GM12878 (cell line): ENCODE measurements around the gene RAB13. TPM values are rescaled to one million over a fixed set of nuclear protein-coding genes. Genes with fewer than 3 reads are reported as not detected.
A peak's percentile ranks its signal among the peaks of the same experiment; 100 is the strongest.

Source experiments
- CREM ChIP-seq: IDR thresholded peaks from 2 replicates; pipeline ENCODE4 v1.6.1; 2014; ENCODE audit warnings: antibody characterized with exemption, low read depth
- EP300 ChIP-seq, 2 experiments: fragments of 150-350 bp in 1 of 2; IDR thresholded peaks; 2 replicates each; pipeline ENCODE4 v1.6.1; 2011 to 2012; ENCODE audit warnings: low read depth in 2 of 2, low read length in 2 of 2, borderline replicate concordance in 1 of 2, improper control_type of control experiment in 1 of 2, inconsistent platforms in 1 of 2; ENCODE audit not compliant: control insufficient read depth in 1 of 2
- FOS ChIP-seq: IDR thresholded peaks from 3 replicates; pipeline ENCODE4 v1.6.1; 2011; ENCODE audit warnings: borderline replicate concordance; ENCODE audit not compliant: insufficient read length; ENCODE audit errors: extremely low read depth
- FOXK2 ChIP-seq: fragments of 450-650 bp; IDR thresholded peaks from 2 replicates; pipeline ENCODE4 v1.6.1; 2017; ENCODE audit warnings: mild to moderate bottlenecking, moderate library complexity
- KDM1A ChIP-seq: fragments of 200-600 bp; sonication (generic); IDR thresholded peaks from 2 replicates; pipeline ENCODE4 v1.6.1; 2016; ENCODE audit warnings: borderline replicate concordance
- LARP7 ChIP-seq: fragments of 450-650 bp; IDR thresholded peaks from 2 replicates; pipeline ENCODE4 v1.6.1; 2017; ENCODE audit warnings: mild to moderate bottlenecking
- MEF2B ChIP-seq: fragments of 450-650 bp; IDR thresholded peaks from 2 replicates; pipeline ENCODE4 v1.6.1; 2018; ENCODE audit warnings: mild to moderate bottlenecking, moderate library complexity; ENCODE audit not compliant: partially characterized antibody, poor library complexity, severe bottlenecking
- NR2C2 ChIP-seq: IDR thresholded peaks from 2 replicates; pipeline ENCODE4 v1.6.1; 2011; ENCODE audit warnings: borderline replicate concordance, low read depth; ENCODE audit not compliant: control insufficient read depth, insufficient read length
- POLR2A ChIP-seq: IDR thresholded peaks from 2 replicates; pipeline ENCODE4 v1.6.1; 2011; ENCODE audit warnings: low read depth, mild to moderate bottlenecking, low read length
- POLR2AphosphoS2 ChIP-seq: IDR thresholded peaks from 2 replicates; pipeline ENCODE4 v1.6.1; 2011; ENCODE audit warnings: low read depth, mild to moderate bottlenecking, low read length, improper control_type of control experiment, moderate library complexity
- POLR2AphosphoS5 ChIP-seq: IDR thresholded peaks from 2 replicates; pipeline ENCODE4 v1.6.1; 2011; ENCODE audit warnings: mild to moderate bottlenecking, low read length, inconsistent platforms
- RAD21 ChIP-seq: IDR thresholded peaks from 2 replicates; pipeline ENCODE4 v1.6.1; 2011; ENCODE audit warnings: mild to moderate bottlenecking, low read depth, low read length, moderate library complexity; ENCODE audit not compliant: insufficient read depth
- SIN3A ChIP-seq: IDR thresholded peaks from 2 replicates; pipeline ENCODE4 v1.6.1; 2012; ENCODE audit warnings: low read depth, low read length, improper control_type of control experiment
- TAF1 ChIP-seq: IDR thresholded peaks from 2 replicates; pipeline ENCODE4 v1.6.1; 2011; ENCODE audit warnings: mild to moderate bottlenecking, low read depth, low read length, borderline replicate concordance
- ZBTB40 ChIP-seq: fragments of 450-650 bp; IDR thresholded peaks from 2 replicates; pipeline ENCODE4 v1.6.1; 2016; ENCODE audit warnings: mild to moderate bottlenecking, moderate library complexity, borderline replicate concordance
- polyA plus RNA-seq, 11 experiments: library from polyadenylated mRNA; depleted of rRNA in 4 of 11; unstranded in 6 of 11; stranded (reverse) in 5 of 11; fragments of >200 nt; fragmentation: Nextera tagmentation in 4 of 11; fragmentation: Illumina TruSeq in 1 of 11; extraction: Ambion mirVana in 4 of 11; extraction: Trizol in 1 of 11; gene quantifications; 1 replicate in 1 of 11; 2 replicates in 10 of 11; pipeline versions ENCODE4 v1.2.1 to v1.2.3, GENCODE V29; 2011 to 2016; ENCODE audit warnings: inconsistent platforms in 2 of 11, missing spikeins in 2 of 11, low read depth in 1 of 11
- total RNA-seq, 4 experiments: library from RNA; depleted of rRNA in 3 of 4; stranded (reverse); fragments of >200 nt in 3 of 4; fragmentation: Illumina TruSeq in 1 of 4; extraction: Trizol in 1 of 4; gene quantifications; 2 replicates each; pipeline versions ENCODE4 v1.2.1 to v1.2.3, GENCODE V29; 2013 to 2021
- TF ChIP-seq, protein P1 (sequence below): fragments of 450-650 bp; IDR thresholded peaks from 2 replicates; pipeline ENCODE4 v1.6.1; 2017; ENCODE audit warnings: mild to moderate bottlenecking, moderate library complexity
- TF ChIP-seq, protein P2 (sequence below): IDR thresholded peaks from 2 replicates; pipeline ENCODE4 v1.6.1; 2011; ENCODE audit warnings: borderline replicate concordance, low read depth, mild to moderate bottlenecking, moderate library complexity, low read length; ENCODE audit not compliant: insufficient read depth, poor library complexity, severe bottlenecking

The RAB13 gene
- total and polyA plus RNA-seq, 10 of the 15 experiments (the other 5 are each of a cell fraction or from before 2014, with no cell fraction given), result 0.75 to 30.7 (median 15.9) TPM

- TF ChIP-seq, protein P1, sequence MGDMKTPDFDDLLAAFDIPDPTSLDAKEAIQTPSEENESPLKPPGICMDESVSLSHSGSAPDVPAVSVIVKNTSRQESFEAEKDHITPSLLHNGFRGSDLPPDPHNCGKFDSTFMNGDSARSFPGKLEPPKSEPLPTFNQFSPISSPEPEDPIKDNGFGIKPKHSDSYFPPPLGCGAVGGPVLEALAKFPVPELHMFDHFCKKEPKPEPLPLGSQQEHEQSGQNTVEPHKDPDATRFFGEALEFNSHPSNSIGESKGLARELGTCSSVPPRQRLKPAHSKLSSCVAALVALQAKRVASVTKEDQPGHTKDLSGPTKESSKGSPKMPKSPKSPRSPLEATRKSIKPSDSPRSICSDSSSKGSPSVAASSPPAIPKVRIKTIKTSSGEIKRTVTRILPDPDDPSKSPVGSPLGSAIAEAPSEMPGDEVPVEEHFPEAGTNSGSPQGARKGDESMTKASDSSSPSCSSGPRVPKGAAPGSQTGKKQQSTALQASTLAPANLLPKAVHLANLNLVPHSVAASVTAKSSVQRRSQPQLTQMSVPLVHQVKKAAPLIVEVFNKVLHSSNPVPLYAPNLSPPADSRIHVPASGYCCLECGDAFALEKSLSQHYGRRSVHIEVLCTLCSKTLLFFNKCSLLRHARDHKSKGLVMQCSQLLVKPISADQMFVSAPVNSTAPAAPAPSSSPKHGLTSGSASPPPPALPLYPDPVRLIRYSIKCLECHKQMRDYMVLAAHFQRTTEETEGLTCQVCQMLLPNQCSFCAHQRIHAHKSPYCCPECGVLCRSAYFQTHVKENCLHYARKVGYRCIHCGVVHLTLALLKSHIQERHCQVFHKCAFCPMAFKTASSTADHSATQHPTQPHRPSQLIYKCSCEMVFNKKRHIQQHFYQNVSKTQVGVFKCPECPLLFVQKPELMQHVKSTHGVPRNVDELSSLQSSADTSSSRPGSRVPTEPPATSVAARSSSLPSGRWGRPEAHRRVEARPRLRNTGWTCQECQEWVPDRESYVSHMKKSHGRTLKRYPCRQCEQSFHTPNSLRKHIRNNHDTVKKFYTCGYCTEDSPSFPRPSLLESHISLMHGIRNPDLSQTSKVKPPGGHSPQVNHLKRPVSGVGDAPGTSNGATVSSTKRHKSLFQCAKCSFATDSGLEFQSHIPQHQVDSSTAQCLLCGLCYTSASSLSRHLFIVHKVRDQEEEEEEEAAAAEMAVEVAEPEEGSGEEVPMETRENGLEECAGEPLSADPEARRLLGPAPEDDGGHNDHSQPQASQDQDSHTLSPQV, result no peak; the same call in 1 of the 2 replicates
- 0 out of 2 replicates have a peak, but pooled peaks have one; percentile 14 for TF ChIP-seq ZBTB40
- no peak for TF ChIP-seq KDM1A
- TF ChIP-seq TAF1, result peak; percentile 68
- no peak for TF ChIP-seq FOXK2
- TF ChIP-seq EP300 (IDR thresholded peaks at IDR 0.05; ENCODE audit: borderline replicate concordance in 1 of 2, control insufficient read depth in 1 of 2, low read depth in 2 of 2, low read length in 2 of 2), result peak in 1 of 2 experiments; percentile 25; a peak in 1 of 4 replicates
- peak; percentile 72 for TF ChIP-seq POLR2AphosphoS5
- no peak for TF ChIP-seq MEF2B
- TF ChIP-seq, protein P2, sequence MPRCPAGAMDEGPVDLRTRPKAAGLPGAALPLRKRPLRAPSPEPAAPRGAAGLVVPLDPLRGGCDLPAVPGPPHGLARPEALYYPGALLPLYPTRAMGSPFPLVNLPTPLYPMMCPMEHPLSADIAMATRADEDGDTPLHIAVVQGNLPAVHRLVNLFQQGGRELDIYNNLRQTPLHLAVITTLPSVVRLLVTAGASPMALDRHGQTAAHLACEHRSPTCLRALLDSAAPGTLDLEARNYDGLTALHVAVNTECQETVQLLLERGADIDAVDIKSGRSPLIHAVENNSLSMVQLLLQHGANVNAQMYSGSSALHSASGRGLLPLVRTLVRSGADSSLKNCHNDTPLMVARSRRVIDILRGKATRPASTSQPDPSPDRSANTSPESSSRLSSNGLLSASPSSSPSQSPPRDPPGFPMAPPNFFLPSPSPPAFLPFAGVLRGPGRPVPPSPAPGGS, result no peak
- TF ChIP-seq SIN3A, result 0 out of 2 replicates have a peak, but pooled peaks have one; percentile 23
- no peak for TF ChIP-seq RAD21
- no peak for TF ChIP-seq NR2C2
- TF ChIP-seq LARP7, result 0 out of 2 replicates have a peak, but pooled peaks have one; percentile 10
- peak; percentile 90 for TF ChIP-seq POLR2A
- TF ChIP-seq CREM, result peak; percentile 84
- TF ChIP-seq POLR2AphosphoS2, result peak; percentile 64
- peak; percentile 11 for TF ChIP-seq FOS
These were observed 22.9 kb downstream of the RAB13 start, which contains the start of gene SLC39A1 (continued) for GRCh38 chr1:153963030-153963849.
